BJ (cell line): ENCODE data around the gene RBM20. TPM values are rescaled to one million over a fixed set of nuclear protein-coding genes. Genes with fewer than 3 reads are reported as not detected.
A peak's percentile ranks its signal among the peaks of the same experiment; 100 is the strongest.

Experiments
- CTCF ChIA-PET: fragments of 350-600 bp; formaldehyde crosslinking; extraction: SDS; loops from one replicate; lab custom pipeline; 2021; ENCODE audit warnings: antibody characterized with exemption, inconsistent platforms; lab: Yijun Ruan, JAX
- POLR2A ChIA-PET: fragments of 300-600 bp; sonication (Branson Sonifier 250); formaldehyde crosslinking; extraction: SDS; loops from one replicate; lab custom pipeline; 2021; ENCODE audit warnings: antibody characterized with exemption; lab: Charles Lee
- DNase-seq: peaks from one replicate; pipeline ENCODE4 v3.0.0-alpha.2; 2011; ENCODE audit warnings: low read depth
- H3K27me3 ChIP-seq: 2 replicates; pipeline ENCODE4 v1.6.0; 2011; ENCODE audit warnings: low read length; ENCODE audit not compliant: control insufficient read depth, insufficient read depth
- H3K36me3 ChIP-seq: 2 replicates; pipeline ENCODE4 v1.5.1; 2011; ENCODE audit warnings: low read length; ENCODE audit not compliant: control insufficient read depth, insufficient read depth
- H3K4me3 ChIP-seq: 2 replicates; pipeline ENCODE4 v1.5.1; 2011; ENCODE audit warnings: low read depth, mild to moderate bottlenecking, control low read depth, low read length
- polyA plus RNA-seq: library from polyadenylated mRNA; depleted of rRNA; stranded (reverse); fragments of >200 nt; gene quantifications from 2 replicates; pipeline ENCODE4 v1.2.3, GENCODE V29; 2011
- TF ChIP-seq, protein P1 (sequence below): IDR thresholded peaks from 2 replicates; pipeline ENCODE4 v1.5.1; 2011; ENCODE audit warnings: low read depth, mild to moderate bottlenecking, control low read depth, inconsistent platforms, low read length, moderate library complexity; ENCODE audit not compliant: insufficient read depth

Gene RBM20
- polyA plus RNA-seq, 1 experiment = not detected

DNA sequence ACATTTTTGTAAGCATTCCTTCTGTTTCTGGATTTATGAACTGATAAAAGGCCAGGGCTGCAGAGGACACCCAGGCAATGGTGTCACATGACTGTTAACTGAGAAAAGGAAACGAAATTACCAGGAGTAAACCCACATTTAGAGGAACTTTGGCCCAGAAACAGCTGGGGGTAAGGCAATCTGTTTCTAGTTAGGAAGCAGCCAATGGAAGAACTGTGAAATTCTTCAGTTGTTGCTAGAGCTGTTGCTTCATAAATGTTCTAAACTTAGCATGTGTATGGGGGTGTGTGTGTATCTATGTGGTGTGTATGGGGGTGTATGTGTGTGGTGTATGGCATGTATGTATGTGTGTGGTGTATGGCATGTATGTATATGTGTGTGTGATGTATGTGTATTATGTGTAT, 215.8 kb downstream of the RBM20 start:
- ChIA-PET CTCF (interaction anchor here (1.3 to 1.4 kb wide), 2 partner anchors 37 to 57 kb away, joined by 3 to 4 read pairs; no protein-coding TSS in a partner anchor), POLR2A (interaction anchor here (0.7 to 0.9 kb wide), 2 partner anchors 9 to 37 kb away, joined by 4 read pairs; no protein-coding TSS in a partner anchor)
- H3K27me3 ChIP-seq = no peaks in the 10 kb centered on the region
- peak; percentile 84 for DNase-seq
- no peaks in the 10 kb centered on the region for H3K36me3 ChIP-seq
- no peak overlapping the region for H3K4me3 ChIP-seq
- TF ChIP-seq, protein P1, sequence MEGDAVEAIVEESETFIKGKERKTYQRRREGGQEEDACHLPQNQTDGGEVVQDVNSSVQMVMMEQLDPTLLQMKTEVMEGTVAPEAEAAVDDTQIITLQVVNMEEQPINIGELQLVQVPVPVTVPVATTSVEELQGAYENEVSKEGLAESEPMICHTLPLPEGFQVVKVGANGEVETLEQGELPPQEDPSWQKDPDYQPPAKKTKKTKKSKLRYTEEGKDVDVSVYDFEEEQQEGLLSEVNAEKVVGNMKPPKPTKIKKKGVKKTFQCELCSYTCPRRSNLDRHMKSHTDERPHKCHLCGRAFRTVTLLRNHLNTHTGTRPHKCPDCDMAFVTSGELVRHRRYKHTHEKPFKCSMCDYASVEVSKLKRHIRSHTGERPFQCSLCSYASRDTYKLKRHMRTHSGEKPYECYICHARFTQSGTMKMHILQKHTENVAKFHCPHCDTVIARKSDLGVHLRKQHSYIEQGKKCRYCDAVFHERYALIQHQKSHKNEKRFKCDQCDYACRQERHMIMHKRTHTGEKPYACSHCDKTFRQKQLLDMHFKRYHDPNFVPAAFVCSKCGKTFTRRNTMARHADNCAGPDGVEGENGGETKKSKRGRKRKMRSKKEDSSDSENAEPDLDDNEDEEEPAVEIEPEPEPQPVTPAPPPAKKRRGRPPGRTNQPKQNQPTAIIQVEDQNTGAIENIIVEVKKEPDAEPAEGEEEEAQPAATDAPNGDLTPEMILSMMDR = no peak

DNA sequence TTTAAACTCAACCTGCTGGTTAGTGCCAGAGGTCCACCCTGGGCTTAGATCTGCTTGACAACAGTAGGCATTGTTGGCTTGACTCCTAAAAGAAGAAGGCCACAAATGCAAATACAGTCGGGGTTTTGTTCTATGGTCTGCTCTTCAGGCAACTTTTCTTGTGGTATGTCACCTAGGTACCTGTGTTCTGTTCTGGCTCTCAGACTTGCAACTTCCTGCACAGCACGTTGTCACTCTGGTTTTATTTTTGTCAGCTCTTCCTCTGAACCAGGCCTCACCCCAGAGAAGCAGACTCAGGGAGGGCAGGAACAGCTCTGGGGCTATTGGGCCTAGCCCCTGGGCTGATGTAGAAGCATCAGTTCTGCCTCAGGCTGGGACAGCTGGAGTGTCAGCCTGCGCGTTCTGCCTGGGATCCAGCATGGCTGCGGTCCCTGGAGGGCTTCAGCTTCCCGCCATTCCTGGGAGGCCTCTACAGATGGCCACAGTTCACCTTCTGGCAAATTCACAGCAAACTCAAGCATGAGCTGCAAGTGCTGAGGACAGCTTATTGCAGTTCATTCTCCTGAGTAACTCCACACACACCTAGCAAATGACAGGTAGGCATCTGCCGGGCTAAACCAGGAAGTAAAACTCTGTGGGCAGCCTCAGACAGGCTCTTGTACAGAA, 216.6 kb downstream of the RBM20 start:
- no peak for DNase-seq
- CTCF ChIA-PET = interaction anchor here (1.1 to 1.4 kb wide), 3 partner anchors 9 to 56 kb away, joined by 3 to 5 read pairs (median 4); no protein-coding TSS in a partner anchor
- Histone ChIP-seq H3K36me3 (no peaks in the 10 kb centered on the region), H3K27me3 (no peaks in the 10 kb centered on the region), H3K4me3 (no peak overlapping the region)
- TF ChIP-seq, protein P1 = no peak
- POLR2A ChIA-PET = no interaction called here

DNA sequence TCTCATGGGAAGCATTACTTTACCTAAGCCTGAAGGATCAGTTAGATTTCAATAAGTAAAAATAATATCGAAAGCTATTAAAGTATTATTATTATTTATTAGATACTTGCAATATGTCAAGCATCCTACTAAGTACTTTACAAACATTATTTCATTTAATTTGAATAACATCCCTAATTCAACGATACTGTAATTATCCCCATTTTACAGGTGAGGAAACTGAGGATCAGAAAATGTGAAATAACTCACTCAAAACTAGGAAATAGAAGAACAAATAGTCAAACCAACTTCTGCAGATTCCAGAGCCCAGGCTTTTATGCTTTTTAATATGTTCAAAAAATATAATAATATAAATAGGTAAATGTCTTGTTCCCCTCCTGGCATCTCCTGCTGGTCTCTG, 217.3 kb downstream of the RBM20 start:
- CTCF ChIA-PET = interaction anchor here (1.1 kb wide), 1 partner anchor 10 kb away, joined by 5 read pairs; no protein-coding TSS in a partner anchor
- Histone ChIP-seq H3K4me3 (no peak overlapping the region), H3K27me3 (no peaks in the 10 kb centered on the region), H3K36me3 (no peaks in the 10 kb centered on the region)
- TF ChIP-seq, protein P1 = no peak
- POLR2A ChIA-PET = no interaction called here
- DNase-seq = no peak

DNA sequence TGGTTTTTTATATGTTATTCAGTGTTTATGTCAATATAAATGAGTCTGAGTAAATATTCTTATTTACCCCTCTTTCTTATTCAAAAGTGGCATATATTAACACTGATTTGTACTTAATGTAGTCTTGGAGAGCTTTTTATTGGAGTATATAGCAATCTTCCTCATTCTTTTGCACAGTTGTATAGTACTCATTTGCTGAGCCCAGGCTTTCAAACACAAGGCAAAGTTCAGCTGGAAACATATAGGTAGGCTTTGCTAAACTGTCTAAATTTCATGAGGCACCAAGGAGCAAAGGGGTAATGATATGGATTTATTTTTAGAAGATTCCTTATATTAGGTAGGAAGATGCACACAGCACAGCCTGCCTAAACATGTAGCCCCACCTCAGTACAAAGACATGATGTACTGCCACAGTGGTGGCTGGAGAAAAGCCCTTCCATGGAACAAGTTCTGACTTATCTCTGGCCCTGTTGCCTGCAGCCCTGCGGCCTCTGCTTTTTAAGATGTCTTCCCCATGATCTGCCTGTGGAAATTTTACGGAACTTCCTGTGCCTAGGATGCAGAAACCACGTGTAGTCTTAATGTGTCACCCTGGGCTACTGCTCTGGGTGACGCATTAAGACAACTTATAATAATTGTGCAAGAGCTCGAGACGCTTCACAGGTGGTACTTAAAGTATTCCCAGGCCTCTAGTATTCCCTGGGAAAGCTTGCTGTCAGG, 218.0 kb downstream of the RBM20 start:
- DNase-seq = peak; percentile 31
- POLR2A ChIA-PET = no interaction called here
- CTCF ChIA-PET = interaction anchor here (1.1 kb wide), 2 partner anchors 11 to 39 kb away, joined by 3 to 5 read pairs; no protein-coding TSS in a partner anchor
- TF ChIP-seq, protein P1 = no peak
- H3K4me3 ChIP-seq = no peak overlapping the region
- no peaks in the 10 kb centered on the region for H3K27me3 ChIP-seq
- H3K36me3 ChIP-seq = no peaks in the 10 kb centered on the region

DNA sequence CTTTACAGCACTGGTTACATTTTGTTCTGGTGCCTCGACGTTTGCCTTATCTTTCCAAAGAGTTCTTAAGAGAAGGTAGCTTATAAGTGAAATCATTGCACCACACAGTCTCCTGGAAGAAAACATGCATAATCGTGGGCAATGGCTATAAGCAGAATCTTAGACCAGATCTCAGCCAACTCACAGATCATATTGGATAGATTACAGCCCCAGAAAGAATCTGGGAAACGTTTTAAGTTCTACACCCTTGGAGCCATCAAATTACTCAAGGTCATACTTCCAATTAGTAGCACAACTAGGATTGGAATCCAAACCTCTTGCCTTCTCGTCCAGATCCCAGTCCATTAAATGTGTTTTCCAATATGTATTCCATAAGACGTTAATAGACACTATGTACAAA, 218.8 kb downstream of the RBM20 start:
- Histone ChIP-seq H3K36me3 (no peaks in the 10 kb centered on the region), H3K4me3 (no peak overlapping the region), H3K27me3 (no peaks in the 10 kb centered on the region)
- ChIA-PET POLR2A (no interaction called here), CTCF (interaction anchor here (1.1 kb wide), 1 partner anchor 38 kb away, joined by 3 read pairs; no protein-coding TSS in a partner anchor)
- no peak for DNase-seq
- TF ChIP-seq, protein P1 = no peak
